CD4-positive, alpha-beta T cell (primary cell): ENCODE results near the gene ATP6V0D1. TPM values are rescaled to one million over a fixed set of nuclear protein-coding genes. Genes with fewer than 3 reads are reported as not detected.

Experiments used
- ATAC-seq: fragments of 200-7000 bp; cut with Tn5 transposase; one replicate; pipeline ENCODE4 v1.10.0; 2022; ENCODE audit warnings: mild to moderate bottlenecking; ENCODE audit not compliant: poor library complexity
- CTCF ChIA-PET: fragments of 350-600 bp; sonication (Branson Sonifier 250); formaldehyde crosslinking; loops from one replicate; lab custom pipeline; 2021; ENCODE audit warnings: antibody characterized with exemption, inconsistent platforms; lab: Charles Lee
- POLR2A ChIA-PET: fragments of 350-600 bp; sonication (Branson Sonifier 250); formaldehyde crosslinking; loops from one replicate; lab custom pipeline; 2021; ENCODE audit warnings: antibody characterized with exemption, inconsistent platforms; lab: Charles Lee
- DNase-seq, 14 experiments: peaks; one replicate each; pipeline ENCODE4 v3.0.0-alpha.2; 2013 to 2020; ENCODE audit warnings: mixed read lengths in 2 of 14
- H3K27ac ChIP-seq, 2 donors: one replicate each; pipeline versions ENCODE4 v1.5.1 to v1.7.0; 2013; ENCODE audit warnings: low read length in 2 of 2, low read depth in 1 of 2, mild to moderate bottlenecking in 1 of 2
- H3K27me3 ChIP-seq, 2 experiments: 1 replicate in 1 of 2; 2 replicates in 1 of 2; pipeline versions ENCODE4 v1.6.1 to v1.7.0; 2013; ENCODE audit warnings: low read length in 2 of 2, control low read depth in 1 of 2, mild to moderate bottlenecking in 1 of 2, moderate library complexity in 1 of 2; ENCODE audit not compliant: insufficient read depth in 2 of 2, control insufficient read depth in 1 of 2
- H3K36me3 ChIP-seq: one replicate; pipeline ENCODE4 v1.6.1; 2013; ENCODE audit warnings: low read length, control low read depth; ENCODE audit not compliant: insufficient read depth
- H3K4me1 ChIP-seq: one replicate; pipeline ENCODE4 v1.6.1; 2013; ENCODE audit warnings: low read length, control low read depth; ENCODE audit not compliant: insufficient read depth
- H3K4me3 ChIP-seq: one replicate; pipeline ENCODE4 v1.5.1; 2013; ENCODE audit warnings: mild to moderate bottlenecking, low read length, moderate library complexity
- H3K9me3 ChIP-seq, 2 experiments: 1 replicate in 1 of 2; 2 replicates in 1 of 2; pipeline versions ENCODE4 v1.6.1 to v1.7.0; 2013; ENCODE audit warnings: low read length in 2 of 2, mild to moderate bottlenecking in 2 of 2, control low read depth in 1 of 2, moderate library complexity in 1 of 2; ENCODE audit not compliant: control insufficient read depth in 1 of 2, insufficient read depth in 1 of 2
- H3K27ac Mint-ChIP-seq: one replicate; pipeline ENCODE4 v1.8.0; 2020; ENCODE audit warnings: mixed read lengths
- H3K27me3 Mint-ChIP-seq: one replicate; pipeline ENCODE4 v1.8.0; 2021; ENCODE audit warnings: mixed read lengths
- H3K36me3 Mint-ChIP-seq: one replicate; pipeline ENCODE4 v1.8.0; 2021; ENCODE audit warnings: low read depth, mixed read lengths
- H3K4me1 Mint-ChIP-seq: one replicate; pipeline ENCODE4 v1.8.0; 2021; ENCODE audit warnings: low read depth, mixed read lengths
- H3K4me3 Mint-ChIP-seq: one replicate; pipeline ENCODE4 v1.8.0; 2020; ENCODE audit warnings: mild to moderate bottlenecking, mixed read lengths
- H3K9me3 Mint-ChIP-seq: one replicate; pipeline ENCODE4 v1.8.0; 2020; ENCODE audit warnings: mixed read lengths
- CTCF ChIP-seq: fragments of 200-600 bp; IDR thresholded peaks from one replicate; pipeline ENCODE4 v1.8.0; 2022; ENCODE audit warnings: antibody characterized with exemption, mild to moderate bottlenecking
- intact Hi-C, 2 experiments: fragments of 100-400 bp; cut with DNase I in 1 of 2; cut with micrococcal nuclease in 1 of 2; formaldehyde crosslinking; loops; one replicate each; pipeline versions ENCODE4 v1.15.1 to v1.9.0; 2023 to 2025; cut with DNase I, micrococcal nuclease
- total RNA-seq, 174 experiments: library from RNA in 2 of 174; stranded (reverse) in 2 of 174; gene quantifications; one replicate each; pipeline ENCODE4 v1.2.3 and lab custom pipeline; 2021 to 2026

ATP6V0D1 gene
- total RNA-seq, 2 experiments from 2014 or later, result 39.4 to 41.7 TPM

GRCh38 chr16:67409631-67410030 is 71.3 kb downstream of the ATP6V0D1 start:
- H3K9me3 Mint-ChIP-seq, result no peaks in the 10 kb centered on the region
- Histone ChIP-seq H3K4me1 (no peaks in the 10 kb centered on the region), H3K4me3 (no peak overlapping the region), H3K27me3 (peaks cover 4% of the 10 kb centered on the region in 2 experiments), H3K27ac (no peak overlapping the region), H3K9me3 (no peaks in the 10 kb centered on the region), H3K36me3 (no peaks in the 10 kb centered on the region)
- POLR2A ChIA-PET, result no interaction called here
- no peak for ATAC-seq
- H3K27ac Mint-ChIP-seq, result no peak overlapping the region
- no peak for TF ChIP-seq CTCF
- H3K36me3 Mint-ChIP-seq, result no peaks in the 10 kb centered on the region
- CTCF ChIA-PET, result no interaction called here
- intact Hi-C loops, result loop anchor here in 1 of 2 experiments (10.0 kb wide), 1 partner anchor 435 kb away; no protein-coding TSS in a partner anchor
- H3K4me1 Mint-ChIP-seq, result no peaks in the 10 kb centered on the region
- DNase-seq, result no peak
- H3K4me3 Mint-ChIP-seq, result no peak overlapping the region
- H3K27me3 Mint-ChIP-seq, result peaks cover 16% of the 10 kb centered on the region

- ATAC-seq (no peak), DNase-seq (no peak)
- intact Hi-C loops, result no loop called here
- H3K4me3 ChIP-seq, result no peak overlapping the region
- Mint-ChIP-seq H3K9me3 (no peaks in the 10 kb centered on the region), H3K36me3 (no peaks in the 10 kb centered on the region), H3K4me1 (no peaks in the 10 kb centered on the region), H3K27me3 (peaks cover 13% of the 10 kb centered on the region), H3K27ac (no peak overlapping the region), H3K4me3 (no peak overlapping the region)
- peaks cover 0 to 4% of the 10 kb centered on the region in 2 experiments for H3K27me3 ChIP-seq
- ChIA-PET POLR2A (no interaction called here), CTCF (no interaction called here)
- no peaks in the 10 kb centered on the region for H3K4me1 ChIP-seq
- no peaks in the 10 kb centered on the region for H3K36me3 ChIP-seq
- H3K27ac ChIP-seq, result no peak overlapping the region
- no peak for TF ChIP-seq CTCF
- H3K9me3 ChIP-seq, result no peaks in the 10 kb centered on the region
These were observed 73.0 kb downstream of the ATP6V0D1 start for GRCh38 chr16:67407788-67408452.

- intact Hi-C loops, result no loop called here
- CTCF ChIA-PET, result no interaction called here
These were observed 73.7 kb downstream of the ATP6V0D1 start for GRCh38 chr16:67407176-67407787.

More at GRCh38 chr16:67407176-67407787, 73.7 kb downstream of the ATP6V0D1 start:
- ATAC-seq (no peak), DNase-seq (no peak)
- Mint-ChIP-seq H3K4me3 (no peak overlapping the region), H3K27me3 (peaks cover 15% of the 10 kb centered on the region), H3K4me1 (no peaks in the 10 kb centered on the region), H3K36me3 (no peaks in the 10 kb centered on the region), H3K27ac (no peak overlapping the region), H3K9me3 (no peaks in the 10 kb centered on the region)
- no peaks in the 10 kb centered on the region for H3K9me3 ChIP-seq
- H3K4me1 ChIP-seq, result no peaks in the 10 kb centered on the region
- POLR2A ChIA-PET, result no interaction called here
- no peaks in the 10 kb centered on the region for H3K36me3 ChIP-seq
- no peak overlapping the region for H3K4me3 ChIP-seq
- no peak for TF ChIP-seq CTCF
- H3K27me3 ChIP-seq, result peaks cover 0 to 6% of the 10 kb centered on the region in 2 experiments
- no peak overlapping the region for H3K27ac ChIP-seq
